GM23338 (cell line): Measurements from ENCODE around the gene OMG. TPM values are rescaled to one million over a fixed set of nuclear protein-coding genes. Genes with fewer than 3 reads are reported as not detected.
A peak's percentile ranks its signal among the peaks of the same experiment; 100 is the strongest.

ENCODE experiments used
- ATAC-seq: fragments of 200-7000 bp; cut with Tn5 transposase; 3 replicates; pipeline ENCODE4 v1.9.1; 2020
- DNase-seq: peaks from one replicate; pipeline ENCODE4 v3.0.0-alpha.2; 2015; ENCODE audit warnings: low spot score
- H2AFZ ChIP-seq: fragments of 200-600 bp; sonication (generic); 2 replicates; pipeline ENCODE4 v1.8.0; 2016; ENCODE audit warnings: antibody characterized with exemption, mild to moderate bottlenecking, moderate library complexity
- H3F3A ChIP-seq: fragments of 200-600 bp; sonication (generic); replicated peaks from 2 replicates; pipeline ENCODE4 v1.8.0; 2017; ENCODE audit warnings: antibody characterized with exemption, mixed run types, low read depth
- H3K27ac ChIP-seq: fragments of 200-600 bp; sonication (generic); 2 replicates; pipeline ENCODE4 v1.6.1; 2016; ENCODE audit warnings: low read depth
- H3K27me3 ChIP-seq: fragments of 200-600 bp; sonication (generic); 2 replicates; pipeline ENCODE4 v1.8.0; 2016; ENCODE audit warnings: mild to moderate bottlenecking, mixed run types, moderate library complexity; ENCODE audit not compliant: insufficient read depth
- H3K36me3 ChIP-seq: fragments of 200-600 bp; sonication (generic); 2 replicates; pipeline ENCODE4 v1.8.0; 2016; ENCODE audit warnings: mild to moderate bottlenecking; ENCODE audit not compliant: insufficient read depth
- H3K4me1 ChIP-seq: fragments of 200-600 bp; sonication (generic); 2 replicates; pipeline ENCODE4 v1.8.0; 2016; ENCODE audit warnings: mild to moderate bottlenecking, moderate library complexity; ENCODE audit not compliant: insufficient read depth
- H3K4me2 ChIP-seq: fragments of 200-600 bp; sonication (generic); 2 replicates; pipeline ENCODE4 v1.7.1; 2017; ENCODE audit warnings: mixed run types
- H3K4me3 ChIP-seq: fragments of 200-600 bp; sonication (generic); 2 replicates; pipeline ENCODE4 v1.6.1; 2016; ENCODE audit warnings: mixed run types
- H3K79me2 ChIP-seq: fragments of 200-600 bp; sonication (generic); replicated peaks from 2 replicates; pipeline ENCODE4 v1.8.0; 2017; ENCODE audit warnings: mild to moderate bottlenecking; ENCODE audit not compliant: insufficient read depth
- H3K9me2 ChIP-seq: fragments of 200-600 bp; sonication (generic); 2 replicates; pipeline ENCODE4 v1.8.0; 2017; ENCODE audit not compliant: insufficient read depth
- H4K20me1 ChIP-seq: fragments of 200-600 bp; sonication (generic); replicated peaks from 2 replicates; pipeline ENCODE4 v1.8.0; 2017; ENCODE audit warnings: mild to moderate bottlenecking; ENCODE audit not compliant: insufficient read depth
- H3K27ac Mint-ChIP-seq: 2 replicates; pipeline ENCODE4 v1.8.0; 2020; ENCODE audit warnings: inconsistent platforms, mild to moderate bottlenecking, moderate library complexity, mixed read lengths
- H3K27me3 Mint-ChIP-seq: 3 replicates; pipeline ENCODE4 v1.8.0; 2022; ENCODE audit warnings: low read depth, mild to moderate bottlenecking, moderate library complexity, mixed read lengths, inconsistent platforms; ENCODE audit not compliant: insufficient read depth, poor library complexity
- H3K36me3 Mint-ChIP-seq: 3 replicates; pipeline ENCODE4 v1.8.0; 2021; ENCODE audit warnings: low read depth, mild to moderate bottlenecking, inconsistent platforms, moderate library complexity, mixed read lengths
- H3K4me1 Mint-ChIP-seq: 3 replicates; pipeline ENCODE4 v1.8.0; 2020; ENCODE audit warnings: mild to moderate bottlenecking, inconsistent platforms, mixed read lengths
- H3K4me3 Mint-ChIP-seq: 3 replicates; pipeline ENCODE4 v1.8.0; 2021; ENCODE audit warnings: moderate library complexity, mild to moderate bottlenecking, inconsistent platforms, mixed read lengths
- H3K9me3 Mint-ChIP-seq: 3 replicates; pipeline ENCODE4 v1.8.0; 2020; ENCODE audit warnings: moderate library complexity, mild to moderate bottlenecking, inconsistent platforms, mixed read lengths
- CREB1 ChIP-seq: fragments of 250-450 bp; sonication (Bioruptor Pico); IDR thresholded peaks from 2 replicates; pipeline ENCODE4 v1.5.0; 2020; ENCODE audit warnings: low read depth, mild to moderate bottlenecking, moderate library complexity
- CTCF ChIP-seq, 2 experiments: fragments of 200-600 bp in 1 of 2; sonication (generic) in 1 of 2; conservative IDR thresholded peaks; 2 replicates each; pipeline versions ENCODE4 v1.5.1 to v1.6.1; 2016 to 2017; ENCODE audit warnings: antibody characterized with exemption in 2 of 2, low read depth in 2 of 2, mild to moderate bottlenecking in 2 of 2, moderate library complexity in 1 of 2
- EZH2 ChIP-seq: fragments of 200-600 bp; sonication (generic); IDR thresholded peaks from one replicate; pipeline ENCODE4 v1.8.0; 2017; ENCODE audit warnings: antibody characterized with exemption, mild to moderate bottlenecking, low read depth; ENCODE audit not compliant: unreplicated experiment
- EZH2phosphoT487 ChIP-seq: fragments of 200-600 bp; sonication (generic); IDR thresholded peaks from one replicate; pipeline ENCODE4 v1.8.1; 2018; ENCODE audit warnings: antibody characterized with exemption; ENCODE audit not compliant: unreplicated experiment
- JUNB ChIP-seq: IDR thresholded peaks from one replicate; pipeline ENCODE4 v1.6.1; 2016; ENCODE audit warnings: antibody characterized with exemption; ENCODE audit not compliant: unreplicated experiment
- NANOG ChIP-seq: IDR thresholded peaks from 2 replicates; pipeline ENCODE4 v1.6.1; 2016; ENCODE audit warnings: antibody characterized with exemption, borderline replicate concordance
- POLR2AphosphoS5 ChIP-seq: IDR thresholded peaks from 2 replicates; pipeline ENCODE4 v1.6.1; 2016; ENCODE audit warnings: antibody characterized with exemption, low read depth
- REST ChIP-seq: IDR thresholded peaks from one replicate; pipeline ENCODE4 v1.6.1; 2018; ENCODE audit warnings: antibody characterized with exemption; ENCODE audit not compliant: unreplicated experiment
- STAT1 ChIP-seq: IDR thresholded peaks from one replicate; pipeline ENCODE4 v1.6.1; 2016; ENCODE audit warnings: antibody characterized with exemption; ENCODE audit not compliant: unreplicated experiment
- ZNF114 ChIP-seq: fragments of 250-450 bp; sonication (Bioruptor Pico); IDR thresholded peaks from 2 replicates; pipeline ENCODE4 v1.5.0; 2020; ENCODE audit warnings: mild to moderate bottlenecking, moderate library complexity
- ZNF331 ChIP-seq: fragments of 250-450 bp; sonication (Bioruptor Pico); IDR thresholded peaks from 2 replicates; pipeline ENCODE4 v1.5.0; 2020; ENCODE audit warnings: low read depth, mild to moderate bottlenecking, moderate library complexity
- ZNF462 ChIP-seq: fragments of 250-450 bp; sonication (Bioruptor Pico); IDR thresholded peaks from 2 replicates; pipeline ENCODE4 v1.5.0; 2020; ENCODE audit warnings: mild to moderate bottlenecking, moderate library complexity
- polyA plus RNA-seq: library from polyadenylated mRNA; unstranded; fragments of >200 nt; fragmentation: Nextera tagmentation; extraction: Ambion mirVana; gene quantifications from 2 replicates; pipeline ENCODE4 v1.2.1, GENCODE V29; 2016
- total RNA-seq: library from RNA; depleted of rRNA; stranded (reverse); fragments of >200 nt; shearing (Covaris generic); gene quantifications from 2 replicates; pipeline ENCODE4 v1.2.3, GENCODE V29; 2014
- TF ChIP-seq, protein P1 (sequence below): IDR thresholded peaks from 2 replicates; pipeline ENCODE4 v1.6.1; 2016; ENCODE audit warnings: antibody characterized with exemption

Gene OMG
- total and polyA plus RNA-seq, 2 experiments from 2014 or later = 0.71 TPM; not detected in 1

DNA sequence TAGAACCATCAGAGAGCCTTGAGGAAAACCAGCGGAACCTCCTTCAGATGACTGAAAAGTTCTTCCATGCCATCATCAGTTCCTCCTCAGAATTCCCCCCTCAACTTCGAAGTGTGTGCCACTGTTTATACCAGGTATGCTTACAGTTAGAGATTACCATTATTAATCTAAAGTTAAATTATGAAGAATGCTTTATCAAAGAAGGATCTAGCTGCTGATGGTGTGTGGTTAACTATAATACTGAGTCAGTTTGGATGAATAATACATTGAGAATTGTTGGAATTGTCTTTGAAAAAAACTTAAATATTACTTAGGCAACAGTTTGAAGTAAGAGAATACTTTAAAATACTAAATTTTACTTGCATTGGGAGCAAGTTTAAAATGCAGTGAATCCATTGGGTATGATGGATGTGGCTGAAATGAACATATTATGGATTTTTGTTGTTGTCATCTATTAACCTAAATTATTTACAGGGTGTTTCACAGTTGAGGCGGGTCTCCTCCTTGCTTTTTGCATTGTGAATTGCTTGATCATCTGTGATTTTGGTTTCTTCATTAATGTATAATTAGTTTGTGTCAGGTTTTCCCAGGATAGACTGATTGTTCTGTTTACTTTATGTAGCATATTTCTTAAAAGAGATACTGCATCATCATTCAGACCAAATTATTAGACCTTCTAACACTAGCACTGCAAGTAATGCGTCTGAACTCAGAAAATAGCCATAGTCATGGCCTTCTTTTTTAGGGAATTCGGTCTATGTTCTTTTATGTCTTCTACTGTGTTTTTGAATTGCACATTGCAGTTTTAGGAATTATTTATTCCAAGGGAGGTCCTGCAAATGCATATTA lies 47.8 kb downstream of the OMG start:
- no peaks in the 10 kb centered on the region for H3F3A ChIP-seq
- no peaks in the 10 kb centered on the region for H3K27me3 ChIP-seq
- Mint-ChIP-seq H3K4me1 (peaks cover 20% of the 10 kb centered on the region), H3K36me3 (peaks cover 8% of the 10 kb centered on the region; the same call in 1 of the 3 replicates), H3K4me3 (no peak overlapping the region), H3K9me3 (no peaks in the 10 kb centered on the region), H3K27ac (peak overlapping the region; percentile 99), H3K27me3 (no peaks in the 10 kb centered on the region)
- H3K4me3 ChIP-seq = no peak overlapping the region
- no peak for TF ChIP-seq JUNB
- no peak for TF ChIP-seq POLR2AphosphoS5
- TF ChIP-seq NANOG = no peak
- no peak for TF ChIP-seq ZNF331 (CRISPR knock-in tag)
- no peak for TF ChIP-seq EZH2
- TF ChIP-seq STAT1 = no peak
- TF ChIP-seq CTCF (conservative IDR thresholded peaks at IDR 0.05; ENCODE audit: low read depth in 2 of 2) = no peak
- TF ChIP-seq REST = no peak
- TF ChIP-seq ZNF462 (CRISPR knock-in tag) = no peak
- TF ChIP-seq EZH2phosphoT487 = no peak
- TF ChIP-seq, protein P1, sequence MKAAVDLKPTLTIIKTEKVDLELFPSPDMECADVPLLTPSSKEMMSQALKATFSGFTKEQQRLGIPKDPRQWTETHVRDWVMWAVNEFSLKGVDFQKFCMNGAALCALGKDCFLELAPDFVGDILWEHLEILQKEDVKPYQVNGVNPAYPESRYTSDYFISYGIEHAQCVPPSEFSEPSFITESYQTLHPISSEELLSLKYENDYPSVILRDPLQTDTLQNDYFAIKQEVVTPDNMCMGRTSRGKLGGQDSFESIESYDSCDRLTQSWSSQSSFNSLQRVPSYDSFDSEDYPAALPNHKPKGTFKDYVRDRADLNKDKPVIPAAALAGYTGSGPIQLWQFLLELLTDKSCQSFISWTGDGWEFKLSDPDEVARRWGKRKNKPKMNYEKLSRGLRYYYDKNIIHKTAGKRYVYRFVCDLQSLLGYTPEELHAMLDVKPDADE = no peak
- TF ChIP-seq CREB1 = no peak
- TF ChIP-seq ZNF114 (CRISPR knock-in tag) = no peak
- no peaks in the 10 kb centered on the region for H3K9me2 ChIP-seq
- no peaks in the 10 kb centered on the region for H4K20me1 ChIP-seq
- peak overlapping the region; percentile 22; the same call in 1 of the 2 replicates for H3K27ac ChIP-seq
- H3K79me2 ChIP-seq = no peaks in the 10 kb centered on the region
- DNase-seq = no peak
- no peak overlapping the region for H3K4me2 ChIP-seq
- no peaks in the 10 kb centered on the region for H3K36me3 ChIP-seq
- H3K4me1 ChIP-seq = peaks cover 8% of the 10 kb centered on the region; the same call in 1 of the 2 replicates
- no peak for ATAC-seq
- no peak overlapping the region for H2AFZ ChIP-seq
